Hepatocyte (in vitro differentiated cells): ENCODE data around the gene RPL22.

Experiments
- EZH2 ChIP-seq: fragments of 200-600 bp; sonication (generic); IDR thresholded peaks from 2 replicates; pipeline ENCODE4 v1.6.1; 2016; ENCODE audit warnings: antibody characterized with exemption, mild to moderate bottlenecking, borderline replicate concordance
- EZH2phosphoT487 ChIP-seq: fragments of 200-600 bp; sonication (generic); IDR thresholded peaks from one replicate; pipeline ENCODE4 v1.6.1; 2018; ENCODE audit warnings: antibody characterized with exemption, mild to moderate bottlenecking, low read depth, moderate library complexity; ENCODE audit not compliant: unreplicated experiment, severe bottlenecking
- TF ChIP-seq, protein P1 (sequence below): fragments of 200-600 bp; sonication (generic); IDR thresholded peaks from 2 replicates; pipeline ENCODE4 v1.5.1; 2016; ENCODE audit warnings: antibody characterized with exemption, mild to moderate bottlenecking; ENCODE audit not compliant: poor library complexity

DNA sequence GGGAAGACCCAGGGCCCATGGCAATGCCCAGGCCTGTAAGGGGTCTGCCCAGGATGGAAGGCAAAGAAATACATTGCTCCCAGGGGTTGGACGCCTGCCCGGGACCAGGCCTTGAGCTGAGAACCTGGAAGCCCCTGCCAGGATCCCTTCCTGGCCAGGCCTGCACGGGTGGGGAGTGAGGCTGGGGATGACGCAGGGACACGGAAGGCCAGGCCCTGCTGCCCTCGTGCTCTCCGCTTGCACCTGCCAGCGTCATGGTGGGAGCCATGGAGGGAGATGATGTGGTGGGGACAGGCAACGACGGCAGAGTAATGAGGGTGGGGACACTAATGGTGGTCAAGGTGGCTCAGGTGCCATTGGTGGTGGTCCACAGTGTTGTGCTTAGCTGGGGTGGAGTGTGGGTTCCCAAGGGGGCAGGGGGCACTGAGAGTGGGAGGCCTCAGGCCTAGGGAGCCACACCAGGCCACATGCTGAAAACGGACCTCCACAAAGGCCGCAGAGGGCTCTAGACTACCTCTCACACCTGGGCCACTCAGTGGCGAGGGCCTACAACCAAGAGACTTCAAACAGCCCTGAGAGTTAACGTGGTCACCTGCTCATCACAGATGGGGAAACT is 48.9 kb upstream of the RPL22 start:
- TF ChIP-seq, protein P1, sequence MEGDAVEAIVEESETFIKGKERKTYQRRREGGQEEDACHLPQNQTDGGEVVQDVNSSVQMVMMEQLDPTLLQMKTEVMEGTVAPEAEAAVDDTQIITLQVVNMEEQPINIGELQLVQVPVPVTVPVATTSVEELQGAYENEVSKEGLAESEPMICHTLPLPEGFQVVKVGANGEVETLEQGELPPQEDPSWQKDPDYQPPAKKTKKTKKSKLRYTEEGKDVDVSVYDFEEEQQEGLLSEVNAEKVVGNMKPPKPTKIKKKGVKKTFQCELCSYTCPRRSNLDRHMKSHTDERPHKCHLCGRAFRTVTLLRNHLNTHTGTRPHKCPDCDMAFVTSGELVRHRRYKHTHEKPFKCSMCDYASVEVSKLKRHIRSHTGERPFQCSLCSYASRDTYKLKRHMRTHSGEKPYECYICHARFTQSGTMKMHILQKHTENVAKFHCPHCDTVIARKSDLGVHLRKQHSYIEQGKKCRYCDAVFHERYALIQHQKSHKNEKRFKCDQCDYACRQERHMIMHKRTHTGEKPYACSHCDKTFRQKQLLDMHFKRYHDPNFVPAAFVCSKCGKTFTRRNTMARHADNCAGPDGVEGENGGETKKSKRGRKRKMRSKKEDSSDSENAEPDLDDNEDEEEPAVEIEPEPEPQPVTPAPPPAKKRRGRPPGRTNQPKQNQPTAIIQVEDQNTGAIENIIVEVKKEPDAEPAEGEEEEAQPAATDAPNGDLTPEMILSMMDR: no peak
- TF ChIP-seq EZH2: no peak
- no peak for TF ChIP-seq EZH2phosphoT487
